Measurements from ENCODE around the gene TSHR.
"Not testable (repeated sequence)": the region's sequence is repeated elsewhere in the genome, so short reads cannot be mapped to it uniquely, and the experiment has no call there.

Gene TSHR

DNA sequence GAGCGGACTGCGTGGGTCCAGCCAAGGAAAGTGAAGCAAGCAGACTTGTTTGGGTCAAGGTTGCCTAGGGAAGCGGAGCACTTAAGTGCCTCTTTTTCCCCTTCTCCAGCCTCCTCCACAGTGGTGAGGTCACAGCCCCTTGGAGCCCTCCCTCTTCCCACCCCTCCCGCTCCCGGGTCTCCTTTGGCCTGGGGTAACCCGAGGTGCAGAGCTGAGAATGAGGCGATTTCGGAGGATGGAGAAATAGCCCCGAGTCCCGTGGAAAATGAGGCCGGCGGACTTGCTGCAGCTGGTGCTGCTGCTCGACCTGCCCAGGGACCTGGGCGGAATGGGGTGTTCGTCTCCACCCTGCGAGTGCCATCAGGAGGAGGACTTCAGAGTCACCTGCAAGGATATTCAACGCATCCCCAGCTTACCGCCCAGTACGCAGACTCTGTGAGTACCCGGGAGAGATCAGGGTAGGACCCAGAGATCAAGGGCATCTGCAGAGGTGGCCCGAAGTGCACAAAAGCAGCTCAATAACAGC is at the start of gene TSHR:
Gene TSHR, plus strand, starts transcription at position 206 of the 526 bp plus-strand sequence. Its CDS starts 60 bp downstream, at position 266.
- DNase-seq (ENCODE audit: low read depth in 2 of 2) = no peak

DNA sequence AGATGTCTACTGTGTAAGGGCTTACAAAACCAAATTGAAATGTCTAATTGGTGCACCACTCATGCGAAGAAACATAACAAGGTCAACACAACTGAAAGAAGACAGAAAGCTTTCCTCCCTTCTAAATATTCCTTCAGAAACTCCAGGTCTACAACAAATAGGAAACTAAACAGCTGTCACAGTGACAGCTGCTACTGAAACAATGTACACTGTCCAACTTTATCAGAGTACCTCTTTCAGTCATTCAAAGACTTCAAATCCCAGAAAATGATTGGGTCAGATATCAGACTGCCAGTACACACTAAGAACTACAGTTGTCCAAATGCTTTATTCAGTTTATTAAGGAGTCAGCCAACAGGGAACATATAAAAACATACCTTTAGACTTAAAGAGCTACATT is 49.1 kb upstream of the TSHR start:
- DNase-seq (ENCODE audit: low read depth in 2 of 2) = no peak

DNA sequence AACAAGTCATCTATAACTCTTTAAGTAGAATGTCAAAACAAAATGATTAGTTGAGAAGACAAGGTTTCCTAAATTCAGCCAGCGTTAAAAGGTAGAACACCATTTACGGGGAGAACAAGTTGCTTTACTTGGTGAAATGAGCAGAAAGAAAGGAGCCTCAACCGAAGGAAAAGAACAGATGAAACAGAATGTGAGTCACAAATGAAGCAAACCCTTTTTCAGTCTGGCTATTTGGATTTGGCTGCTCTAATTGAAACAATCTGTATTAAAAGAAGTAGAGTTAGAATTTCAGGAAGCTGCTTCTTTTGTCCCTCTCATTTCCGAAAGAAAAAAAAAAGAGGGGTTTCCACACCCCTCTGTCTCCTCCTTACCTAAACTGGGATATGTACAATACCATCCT is 48.5 kb upstream of the TSHR start:
- no peak for DNase-seq (ENCODE audit: low read depth in 2 of 2)

DNA sequence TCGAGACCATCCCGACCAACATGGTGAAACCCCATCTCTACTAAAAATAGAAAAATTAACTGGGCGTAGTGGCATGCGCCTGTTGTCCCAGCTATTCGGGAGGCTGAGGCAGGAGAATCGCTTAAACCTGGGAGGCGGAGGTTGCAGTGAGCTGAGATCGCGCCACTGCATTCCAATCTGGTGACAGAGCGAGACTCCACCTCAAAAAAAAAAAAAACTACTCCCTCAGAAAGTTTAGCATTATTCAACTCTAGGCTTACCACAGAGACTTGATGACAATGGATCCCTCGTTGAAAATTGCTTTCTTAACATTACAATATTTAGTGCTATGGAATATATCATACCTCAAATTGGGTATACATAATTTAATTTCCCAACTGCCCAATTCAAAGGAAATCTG is 43.4 kb upstream of the TSHR start:
- DNase-seq (ENCODE audit: low read depth in 2 of 2) = not testable (repeated sequence)

DNA sequence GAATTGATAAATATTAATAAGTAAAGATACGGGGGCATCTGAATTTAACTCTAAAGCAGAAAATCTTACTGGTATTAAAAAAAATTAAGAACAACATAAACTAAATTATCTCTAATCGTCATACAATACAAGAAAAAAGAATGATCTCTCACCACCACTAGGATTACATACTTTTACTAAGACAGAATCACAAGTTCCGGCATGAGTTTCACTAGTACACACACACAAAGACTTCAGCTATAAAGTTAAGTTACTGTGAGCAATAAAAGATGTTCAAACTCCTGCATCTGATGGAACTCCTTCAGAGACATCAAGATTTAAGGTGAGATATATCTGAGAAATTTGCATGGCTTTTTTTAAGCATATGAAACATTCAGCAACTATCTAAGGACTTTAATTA is 35.8 kb upstream of the TSHR start:
- no peak for DNase-seq (ENCODE audit: low read depth in 2 of 2)

DNA sequence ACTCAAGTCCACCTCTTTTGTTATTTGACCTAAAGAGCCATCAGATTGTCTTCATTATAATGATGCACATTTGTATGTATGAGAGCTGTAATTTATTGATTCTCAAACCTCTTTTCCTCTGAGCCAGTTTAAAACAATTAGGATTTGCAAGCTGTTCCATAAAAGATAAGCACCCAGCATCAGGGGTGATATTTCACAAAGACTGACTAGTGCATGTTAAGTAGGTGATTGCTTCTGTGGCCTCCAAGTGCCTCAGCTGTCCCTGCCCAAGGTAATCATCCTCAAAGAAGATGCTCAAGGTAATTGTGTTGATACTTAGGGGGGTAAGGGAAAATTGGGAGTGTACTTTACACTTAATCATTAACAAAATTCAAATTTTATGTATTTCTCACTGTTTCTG is 32.1 kb upstream of the TSHR start:
- no peak for DNase-seq (ENCODE audit: low read depth in 2 of 2)

DNA sequence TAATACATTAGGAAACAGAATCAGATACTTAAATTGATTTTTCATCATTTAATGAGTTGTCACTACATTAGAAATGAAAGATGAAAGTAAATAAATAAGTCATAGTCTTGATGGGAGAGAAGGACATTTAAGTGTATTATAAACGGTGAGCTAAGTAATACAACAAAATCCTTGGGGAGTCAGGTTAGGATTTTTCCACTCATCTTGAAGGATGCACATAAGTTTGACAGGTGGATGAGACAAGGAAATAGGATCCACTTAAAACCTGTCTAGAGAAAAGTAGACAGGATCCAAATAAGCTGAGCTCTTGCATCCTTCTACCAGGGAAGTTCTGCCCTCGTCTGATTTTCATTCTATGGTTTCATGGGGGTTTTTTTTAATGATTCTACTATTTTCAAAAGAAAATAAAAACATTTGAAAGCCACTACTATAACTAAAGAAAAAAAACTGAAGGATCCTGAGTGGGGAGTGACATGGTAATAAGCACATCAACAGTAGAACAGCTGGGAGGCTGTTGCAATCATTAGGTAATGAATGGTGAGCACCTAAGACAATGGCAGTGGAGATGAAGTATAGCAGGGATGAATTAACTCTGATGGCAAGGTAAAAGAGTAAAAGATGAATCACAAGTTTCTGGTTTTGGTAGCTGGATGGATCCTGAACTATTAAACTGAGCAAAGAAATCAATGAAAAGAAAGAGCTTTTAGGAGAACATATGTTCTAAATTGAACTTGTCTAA is 30.9 kb upstream of the TSHR start:
- no peak for DNase-seq (ENCODE audit: low read depth in 2 of 2)

DNA sequence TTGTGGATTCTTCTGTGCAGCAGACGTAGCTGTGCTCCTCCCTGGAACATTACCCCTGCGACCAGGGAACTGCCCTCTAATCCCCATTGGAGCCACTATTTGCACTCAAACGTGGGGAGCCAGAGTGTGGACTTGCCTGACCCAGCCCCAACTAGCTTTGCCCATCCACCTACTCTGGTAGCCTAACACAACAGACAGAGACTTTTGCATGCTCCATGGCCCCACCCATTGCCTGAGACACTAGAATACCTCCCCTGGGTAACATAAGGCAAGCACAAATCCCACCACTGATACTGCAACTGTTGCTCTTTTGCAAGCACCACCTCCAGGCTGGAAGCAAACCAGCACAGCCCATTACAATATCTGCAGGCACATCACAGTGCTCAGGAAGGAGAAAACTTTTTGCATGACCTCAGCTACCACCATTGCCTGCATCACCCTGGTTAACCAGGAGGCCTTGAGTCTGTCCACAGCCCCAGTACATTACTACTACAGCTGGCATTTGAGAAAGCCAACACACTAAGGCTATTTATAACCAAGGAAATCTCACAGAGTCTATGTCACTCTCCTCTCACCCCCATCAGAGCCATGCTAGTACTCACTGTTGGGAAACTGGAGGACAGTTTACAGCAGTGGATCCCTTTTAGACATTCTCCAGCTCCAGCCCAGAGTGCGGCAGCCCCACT is 28.9 kb upstream of the TSHR start:
- DNase-seq (ENCODE audit: low read depth in 2 of 2) = no peak

DNA sequence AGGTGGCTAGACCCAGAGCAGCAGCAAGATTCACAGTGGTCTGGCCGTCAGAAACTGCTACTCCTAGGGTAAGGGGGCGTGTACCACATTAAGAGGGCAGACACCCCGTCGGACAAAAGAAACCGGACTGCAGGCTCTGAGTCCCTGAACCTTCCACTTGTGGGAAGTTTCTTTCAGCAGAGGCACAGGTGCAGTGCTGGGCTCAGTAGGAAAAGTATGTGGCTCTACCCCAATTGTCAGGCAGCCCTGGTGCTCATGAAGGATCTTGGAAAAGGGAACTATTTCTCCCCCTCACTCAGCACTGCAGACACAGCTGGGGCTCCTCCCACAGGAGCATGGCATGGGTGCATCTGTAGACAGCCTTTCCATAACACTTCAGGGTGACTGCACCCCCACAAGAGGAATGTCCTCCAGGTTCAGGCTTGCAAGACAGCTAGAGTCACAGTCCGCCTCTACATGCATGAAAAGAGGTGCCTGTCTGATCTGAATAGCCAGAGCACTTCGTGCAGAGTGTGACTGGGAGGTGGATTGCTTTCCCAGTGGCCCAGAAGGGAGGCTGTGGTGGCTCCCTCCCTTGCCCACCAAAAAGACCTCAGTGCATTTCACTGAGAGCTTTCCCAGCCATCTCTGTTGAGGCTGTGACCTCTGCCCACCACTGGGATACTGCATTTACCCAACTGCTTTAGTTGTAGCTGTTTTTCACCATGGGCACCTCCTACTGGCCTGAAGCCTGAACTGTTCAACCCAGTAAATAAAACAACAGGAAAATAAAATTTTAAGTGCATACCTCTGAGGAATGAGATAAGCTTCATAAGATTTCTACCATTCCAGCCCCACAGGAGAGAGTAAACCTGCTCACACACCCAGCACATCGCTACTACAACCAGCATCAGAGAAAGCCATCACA is 28.1 kb upstream of the TSHR start:
- DNase-seq (ENCODE audit: low read depth in 2 of 2) = no peak

DNA sequence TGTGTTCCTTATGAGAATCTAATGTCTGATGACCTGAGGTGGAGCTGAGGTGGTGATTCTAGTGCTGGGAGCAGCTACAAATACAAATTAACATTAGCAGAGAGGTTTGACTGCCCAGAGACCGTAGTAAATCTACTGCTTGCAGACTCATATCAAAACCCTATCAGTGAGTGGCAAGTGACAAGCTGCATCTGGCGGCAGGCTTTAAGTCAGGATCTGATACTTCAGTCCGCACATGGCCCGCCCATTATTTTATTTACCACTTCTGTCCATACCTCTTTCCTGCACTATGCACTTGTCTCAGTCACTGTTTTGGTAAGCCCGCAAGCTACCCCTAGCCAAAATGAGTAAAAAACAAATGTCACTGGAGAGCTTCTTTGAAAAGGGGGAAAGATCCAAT is 25.3 kb upstream of the TSHR start:
- DNase-seq (ENCODE audit: low read depth in 2 of 2) = no peak

DNA sequence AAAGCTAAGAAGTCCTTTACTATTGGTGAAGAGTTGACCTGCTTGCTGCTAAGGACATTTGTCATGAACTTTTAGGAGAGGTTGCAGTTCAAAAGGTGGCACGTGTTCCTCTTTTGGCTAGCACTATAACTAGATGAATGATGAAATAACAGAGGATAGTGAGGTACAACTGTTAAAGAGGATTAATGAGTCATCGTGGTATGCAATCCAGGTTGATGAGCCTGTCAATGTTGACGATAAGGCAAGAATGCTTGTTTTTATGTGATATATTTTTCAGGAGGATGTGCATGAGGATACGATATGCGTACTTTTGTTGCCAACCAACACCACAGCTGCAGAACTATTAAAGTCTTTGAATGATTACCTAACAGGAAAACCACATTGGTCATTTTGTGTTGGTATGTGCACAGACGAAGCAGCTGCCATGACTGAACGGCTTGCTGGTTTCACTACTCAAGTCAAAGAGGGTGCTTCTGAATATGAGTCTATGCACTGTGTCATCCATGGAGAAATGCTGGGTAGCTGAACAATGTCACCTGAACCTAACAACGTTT is 24.5 kb upstream of the TSHR start:
- DNase-seq (ENCODE audit: low read depth in 2 of 2) = peak in 1 of 2 donors; percentile 49

DNA sequence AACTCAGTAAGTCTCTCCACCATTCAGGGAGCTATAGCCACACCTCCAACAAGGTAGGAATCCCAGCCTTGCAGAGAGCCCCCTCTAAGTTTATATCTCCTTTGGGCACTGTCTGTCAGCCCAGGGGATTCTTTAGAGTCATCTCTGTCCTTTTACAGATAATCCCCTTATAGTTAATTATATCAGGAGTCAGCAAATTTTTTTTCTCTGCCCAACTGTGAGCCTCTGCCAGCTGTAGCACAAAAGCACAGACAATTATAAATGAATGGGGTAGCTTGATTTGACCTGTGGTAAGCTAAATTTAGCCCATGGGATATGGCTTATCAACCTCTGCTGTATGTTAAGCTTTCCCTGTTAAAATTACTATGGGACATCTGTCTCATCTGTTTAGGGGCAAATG is 22.1 kb upstream of the TSHR start:
- DNase-seq (ENCODE audit: low read depth in 2 of 2) = no peak

DNA sequence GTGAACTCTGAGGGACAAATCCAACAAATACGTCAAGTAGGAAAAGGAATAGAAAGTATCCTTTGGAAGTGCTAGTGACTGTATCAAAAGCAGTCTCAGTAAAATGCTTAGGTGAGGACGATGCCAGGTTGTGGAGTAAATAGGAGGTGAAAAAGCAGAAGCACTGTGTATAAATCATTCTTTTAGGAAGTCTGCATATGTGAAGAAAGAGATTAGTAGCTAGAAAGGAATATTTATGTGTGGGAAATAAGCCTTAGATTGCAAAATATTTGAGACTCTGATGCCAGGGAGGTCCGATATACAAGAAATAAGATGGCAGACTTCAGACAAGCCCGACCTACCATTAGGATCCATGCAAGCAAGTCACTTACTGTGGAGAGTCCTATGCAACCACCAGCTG is 21.7 kb upstream of the TSHR start:
- DNase-seq (ENCODE audit: low read depth in 2 of 2) = no peak

DNA sequence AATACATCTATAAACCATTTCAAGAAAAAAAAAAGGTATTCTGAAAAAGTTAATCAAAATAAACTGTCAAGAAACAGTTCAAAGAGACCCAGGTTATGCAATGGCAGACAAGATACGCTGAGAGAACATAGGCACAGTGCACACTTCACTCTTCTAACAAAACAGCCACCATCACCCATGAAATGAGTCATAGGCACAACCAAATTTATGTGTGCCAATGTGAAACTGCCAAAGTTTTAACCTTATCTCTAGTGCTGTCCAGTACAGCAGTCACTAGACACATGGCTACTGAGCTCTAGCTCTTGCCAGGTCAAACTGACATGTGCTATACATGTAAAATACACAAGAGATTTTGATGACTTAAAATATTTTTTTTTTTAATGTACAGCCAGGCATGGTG is 15.3 kb upstream of the TSHR start:
- DNase-seq (ENCODE audit: low read depth in 2 of 2) = no peak

DNA sequence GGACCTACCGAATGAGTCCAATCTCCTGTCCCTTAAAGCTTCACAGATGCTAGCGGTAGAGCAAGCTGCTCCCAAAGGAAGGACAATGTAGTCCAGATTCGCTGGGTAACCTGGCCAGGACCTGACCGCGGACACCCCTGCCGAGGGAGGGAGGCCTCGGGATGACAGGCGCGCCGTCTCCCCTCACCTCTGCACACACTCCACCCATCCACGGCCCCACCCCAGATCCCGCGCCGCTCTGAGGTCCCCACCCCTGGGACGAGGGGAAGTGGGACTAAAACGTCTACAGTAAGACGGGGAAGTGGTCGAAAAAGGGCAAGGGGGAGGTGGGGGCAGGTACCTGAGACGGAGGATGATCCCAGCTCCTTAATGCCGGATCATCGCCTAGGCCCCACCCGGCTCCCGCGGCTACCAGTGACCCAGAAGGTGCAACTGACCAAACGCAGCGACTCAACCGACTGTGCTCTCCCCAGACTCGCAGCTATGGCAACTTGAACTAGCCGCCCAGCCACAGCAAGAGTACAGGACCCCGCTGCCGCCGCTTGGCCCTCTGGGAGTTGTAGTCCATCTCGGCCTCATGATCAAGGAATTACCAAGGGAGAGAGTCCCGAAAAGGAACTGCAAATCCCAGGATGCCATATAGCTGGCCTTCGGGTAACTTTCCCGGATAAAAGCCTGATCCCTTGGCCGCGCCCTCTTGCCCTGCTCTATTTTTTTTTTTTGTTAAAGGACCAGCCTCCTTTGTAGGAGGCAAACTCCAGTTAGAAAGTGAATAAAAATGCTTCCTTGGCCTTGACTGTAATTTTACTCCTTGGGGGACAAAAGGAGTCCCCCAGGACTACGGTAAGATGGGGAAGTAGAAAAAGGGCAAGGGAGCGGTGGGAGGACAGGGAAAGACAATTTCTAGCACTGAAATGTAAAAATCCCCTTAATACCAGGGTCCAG is 13.9 kb upstream of the TSHR start, which contains the start of gene CEP128:
Gene CEP128, minus strand, starts transcription at position 498 of the 945 bp plus-strand sequence.
- DNase-seq (ENCODE audit: low read depth in 2 of 2) = peak; percentile 83

DNA sequence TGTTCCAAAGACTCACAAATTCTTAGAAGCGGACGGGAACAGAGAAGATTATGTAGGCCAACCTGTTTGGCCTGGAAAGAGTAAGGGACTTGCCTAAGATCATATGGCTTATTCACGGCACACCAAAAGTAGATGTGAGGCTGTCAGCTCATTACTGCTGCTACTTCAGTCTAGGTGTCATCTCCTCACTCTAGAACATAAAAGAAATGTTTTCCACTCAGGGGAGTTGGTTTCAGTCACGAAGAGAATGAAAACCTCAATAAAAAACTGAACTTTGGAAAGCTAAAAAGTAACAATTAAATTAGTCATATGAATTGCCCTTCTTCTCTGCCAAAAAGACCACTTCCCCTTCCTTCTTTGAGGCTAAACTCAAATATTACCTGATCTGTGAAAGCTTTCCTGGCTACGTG is 13.2 kb upstream of the TSHR start:
- DNase-seq (ENCODE audit: low read depth in 2 of 2) = no peak

DNA sequence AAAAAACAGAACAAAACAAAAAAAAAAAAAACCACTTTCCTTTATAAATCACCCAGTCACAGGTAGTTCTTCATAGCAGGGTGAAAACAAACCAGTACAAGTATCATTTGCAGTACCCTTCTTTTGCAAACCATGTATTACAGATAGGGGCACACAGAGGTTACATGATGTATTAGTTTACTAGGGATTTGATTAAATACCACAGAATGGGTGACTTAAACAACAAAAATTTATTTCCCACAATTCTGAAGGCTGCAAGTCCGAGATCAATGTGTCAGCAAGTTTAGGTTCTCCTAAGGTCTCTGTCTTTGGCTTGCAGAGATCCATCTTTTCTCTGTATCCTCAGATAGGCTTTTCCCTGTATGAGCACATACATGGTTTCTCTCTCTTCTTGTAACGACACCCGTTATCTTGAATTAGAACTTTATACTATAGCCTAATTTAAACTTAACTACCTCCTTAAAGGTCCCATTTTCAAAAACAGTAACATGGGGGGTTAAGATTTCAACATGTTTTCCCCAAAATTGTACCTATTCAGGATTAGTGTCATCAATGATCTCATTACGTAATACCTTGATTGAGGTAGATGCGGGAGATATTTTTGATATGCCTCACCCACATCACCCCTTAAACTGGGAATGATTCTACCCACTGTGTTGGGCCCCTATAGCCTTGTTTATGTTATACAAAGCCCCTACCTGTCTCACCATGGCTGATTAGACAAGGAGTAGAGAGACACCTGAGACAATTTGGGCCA is 10.4 kb upstream of the TSHR start:
- no peak for DNase-seq (ENCODE audit: low read depth in 2 of 2)

DNA sequence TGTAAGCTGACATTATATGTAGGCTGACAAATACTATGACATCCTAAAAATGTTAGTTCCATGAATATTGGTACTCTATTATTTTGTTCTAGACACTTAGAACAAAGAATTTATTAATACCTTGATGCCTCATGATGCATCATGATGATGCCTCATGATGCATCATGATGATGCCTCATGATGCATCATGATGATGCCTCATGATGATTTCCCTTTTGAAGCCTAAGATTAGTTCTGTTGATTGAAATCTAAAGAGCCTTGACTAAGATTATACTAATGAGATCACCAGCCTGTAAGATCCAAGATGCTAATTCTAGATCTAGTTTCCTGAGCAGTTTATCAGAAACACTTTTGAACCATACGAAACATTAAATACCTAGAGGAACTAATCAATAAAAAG is 9.2 kb upstream of the TSHR start:
- no peak for DNase-seq (ENCODE audit: low read depth in 2 of 2)

DNA sequence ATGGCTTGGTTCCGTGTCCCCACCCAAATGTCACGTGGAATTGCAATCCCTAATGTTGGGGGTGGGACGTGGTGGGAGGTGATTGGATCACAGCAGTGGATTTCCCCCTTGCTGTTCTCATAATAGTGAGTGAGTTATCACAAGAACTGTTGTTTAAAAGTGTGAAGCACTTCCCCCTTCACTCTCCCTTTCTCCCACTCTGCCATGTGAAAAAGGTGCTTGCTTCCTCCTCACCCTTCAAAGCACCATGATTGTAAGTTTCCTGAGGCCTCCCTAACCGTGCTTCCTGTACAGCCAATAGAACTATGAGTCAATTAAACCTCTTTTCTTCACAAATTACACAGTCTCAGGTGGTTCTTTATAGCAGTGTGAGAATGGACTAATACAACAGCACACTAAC is 8.6 kb upstream of the TSHR start:
- no peak for DNase-seq (ENCODE audit: low read depth in 2 of 2)

DNA sequence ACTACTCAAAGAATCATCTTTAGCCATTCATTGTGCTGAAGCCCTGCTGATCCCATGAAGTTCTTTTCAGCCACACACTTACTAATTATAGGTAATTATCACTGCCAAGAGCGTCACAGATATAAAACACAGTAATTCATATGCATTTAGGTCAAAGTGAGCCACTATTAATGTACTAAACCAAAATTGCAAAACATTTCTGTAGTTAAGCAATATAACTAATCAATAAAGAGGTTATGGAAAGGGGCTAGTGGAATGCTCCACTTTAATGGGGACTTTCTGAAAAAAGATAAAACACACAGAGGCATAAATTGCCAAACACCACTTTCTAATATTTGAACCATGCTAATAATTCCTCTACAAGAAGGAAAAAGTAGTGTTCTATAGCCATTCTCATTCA is 7.1 kb upstream of the TSHR start:
- DNase-seq (ENCODE audit: low read depth in 2 of 2) = no peak
